NT2/D1 (cell line): Measurements from ENCODE around the gene ALDH2.

Experiments
- DNase-seq: peaks from one replicate; pipeline ENCODE4 v3.0.0-alpha.2; 2011; ENCODE audit warnings: low read depth, low spot score
- H3K27me3 ChIP-seq: 2 replicates; pipeline ENCODE4 v1.6.0; 2011; ENCODE audit warnings: mild to moderate bottlenecking; ENCODE audit not compliant: insufficient read length, insufficient read depth
- H3K36me3 ChIP-seq: 2 replicates; pipeline ENCODE4 v1.6.1; 2011; ENCODE audit warnings: mild to moderate bottlenecking, low read length, mixed read lengths; ENCODE audit not compliant: insufficient read depth, insufficient read length
- H3K4me1 ChIP-seq: 2 replicates; pipeline ENCODE4 v1.5.1; 2011; ENCODE audit not compliant: insufficient read depth, insufficient read length
- H3K4me3 ChIP-seq: 2 replicates; pipeline ENCODE4 v1.5.1; 2011; ENCODE audit warnings: low read depth; ENCODE audit not compliant: insufficient read length
- H3K9ac ChIP-seq: 2 replicates; pipeline ENCODE4 v1.6.0; 2011; ENCODE audit warnings: low read depth; ENCODE audit not compliant: insufficient read length
- H3K9me3 ChIP-seq: 2 replicates; pipeline ENCODE4 v1.5.1; 2011; ENCODE audit warnings: mild to moderate bottlenecking, low read length; ENCODE audit not compliant: insufficient read depth
- SUZ12 ChIP-seq: IDR thresholded peaks from 2 replicates; pipeline ENCODE4 v1.6.1; 2011; ENCODE audit not compliant: insufficient read length, insufficient read depth; ENCODE audit errors: extremely low read depth
- YY1 ChIP-seq: IDR thresholded peaks from 2 replicates; pipeline ENCODE4 v1.6.1; 2011; ENCODE audit not compliant: insufficient read length, insufficient read depth
- ZNF274 ChIP-seq: IDR thresholded peaks from 2 replicates; pipeline ENCODE4 v1.6.1; 2011; ENCODE audit warnings: mild to moderate bottlenecking, low read depth, low read length

ALDH2 gene

DNA sequence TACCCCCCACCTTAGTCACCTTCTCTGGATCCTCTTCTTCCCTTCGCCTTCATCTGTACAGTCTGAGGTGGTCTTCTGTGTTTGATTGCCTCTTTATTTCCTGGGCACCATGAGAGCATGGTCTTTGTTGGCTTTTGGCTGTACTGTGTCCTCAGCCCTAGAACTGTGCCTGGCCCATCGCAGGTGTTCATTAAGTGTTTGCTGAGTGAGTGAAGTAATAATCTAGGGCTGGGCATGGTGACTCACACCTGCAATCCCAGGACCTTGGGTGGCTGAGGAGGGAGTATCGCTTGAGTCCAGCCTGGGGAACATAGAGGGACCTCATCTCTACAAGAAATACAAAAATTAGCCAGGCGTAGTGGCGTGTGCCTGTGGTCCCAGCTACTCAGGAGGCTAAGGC, 13.9 kb downstream of the ALDH2 start:
- peaks cover 70% of the 10 kb centered on the region for H3K36me3 ChIP-seq
- H3K27me3 ChIP-seq, result no peaks in the 10 kb centered on the region
- H3K4me3 ChIP-seq, result no peak overlapping the region

DNA sequence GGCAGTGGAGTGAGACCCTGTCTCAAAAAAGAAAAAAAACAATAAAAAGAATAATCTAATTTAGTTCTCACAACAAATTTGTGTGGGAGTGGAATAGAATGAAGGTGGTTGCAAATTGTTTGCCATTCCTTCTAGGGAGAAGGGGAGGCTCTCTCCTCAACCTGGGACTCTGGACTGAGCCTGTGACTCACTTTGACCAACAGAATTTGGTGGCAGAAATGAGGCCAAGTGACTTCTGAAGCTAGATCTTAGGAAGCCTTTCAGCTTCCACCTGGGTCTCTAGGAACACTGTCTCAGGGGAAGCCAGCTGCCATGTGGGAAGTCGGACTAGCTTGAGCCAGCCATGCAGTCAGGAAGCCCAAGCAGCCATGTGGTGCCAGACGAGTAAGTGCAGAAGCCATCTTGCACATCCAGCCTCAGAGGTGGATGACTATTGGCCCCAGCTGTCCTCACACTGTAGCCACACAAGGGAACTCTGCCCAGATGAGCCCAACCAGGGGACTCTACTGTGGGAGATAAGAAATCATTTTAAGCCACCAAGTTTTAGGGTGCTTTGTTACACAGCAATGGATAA, 14.4 kb downstream of the ALDH2 start:
- H3K9me3 ChIP-seq, result peaks cover 3% of the 10 kb centered on the region; the same call in 1 of the 2 replicates
- no peak overlapping the region for H3K4me3 ChIP-seq
- no peak overlapping the region for H3K9ac ChIP-seq
- no peaks in the 10 kb centered on the region for H3K4me1 ChIP-seq
- H3K27me3 ChIP-seq, result no peaks in the 10 kb centered on the region
- TF ChIP-seq YY1 (no peak), ZNF274 (no peak), SUZ12 (no peak)
- no peak for DNase-seq
- peaks cover 70% of the 10 kb centered on the region for H3K36me3 ChIP-seq

More for the DNA sequence above, 13.9 kb downstream of the ALDH2 start:
- no peak overlapping the region for H3K9ac ChIP-seq
- DNase-seq, result no peak
- peaks cover 8% of the 10 kb centered on the region; the same call in 1 of the 2 replicates for H3K9me3 ChIP-seq
- H3K4me1 ChIP-seq, result peaks cover 2% of the 10 kb centered on the region
- TF ChIP-seq SUZ12 (no peak), YY1 (no peak), ZNF274 (no peak)

DNA sequence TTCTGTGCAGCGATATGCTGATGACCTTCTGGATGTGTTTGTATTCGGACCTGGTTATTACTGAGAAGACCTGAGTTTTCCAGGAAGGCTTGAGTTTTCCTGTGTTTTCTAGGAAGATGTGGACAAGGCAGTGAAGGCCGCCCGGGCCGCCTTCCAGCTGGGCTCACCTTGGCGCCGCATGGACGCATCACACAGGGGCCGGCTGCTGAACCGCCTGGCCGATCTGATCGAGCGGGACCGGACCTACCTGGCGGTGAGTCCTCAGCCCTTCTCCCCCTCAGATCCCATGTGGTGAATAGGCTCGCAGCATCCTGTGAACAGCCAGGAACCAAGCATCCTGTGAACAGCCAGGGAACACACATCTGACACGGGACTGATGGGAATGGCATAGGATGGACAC, 16.3 kb downstream of the ALDH2 start:
- Histone ChIP-seq H3K9ac (no peak overlapping the region), H3K36me3 (peaks cover 66% of the 10 kb centered on the region), H3K4me1 (no peaks in the 10 kb centered on the region), H3K4me3 (no peak overlapping the region), H3K9me3 (no peaks in the 10 kb centered on the region), H3K27me3 (no peaks in the 10 kb centered on the region)
- TF ChIP-seq YY1, result no peak
- no peak for DNase-seq

DNA sequence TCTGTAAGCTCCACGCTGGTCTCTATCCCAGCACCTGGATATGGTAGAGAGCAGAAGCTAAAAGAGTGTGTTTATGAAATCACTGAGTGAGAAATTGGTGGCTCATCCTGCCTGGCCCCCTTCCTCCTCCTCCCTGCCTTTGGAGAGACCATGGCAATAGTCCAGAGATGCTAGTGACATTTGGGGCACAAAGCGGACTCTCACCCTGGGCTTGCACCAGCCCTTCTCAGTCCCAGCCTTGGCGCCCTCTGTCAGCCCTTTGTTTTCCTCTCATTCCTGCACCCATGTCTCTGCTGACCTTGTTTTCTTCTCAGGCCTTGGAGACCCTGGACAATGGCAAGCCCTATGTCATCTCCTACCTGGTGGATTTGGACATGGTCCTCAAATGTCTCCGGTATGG, 18.2 kb downstream of the ALDH2 start:
- Histone ChIP-seq H3K9me3 (no peaks in the 10 kb centered on the region), H3K4me1 (no peaks in the 10 kb centered on the region), H3K9ac (no peak overlapping the region), H3K36me3 (peaks cover 73% of the 10 kb centered on the region), H3K4me3 (no peak overlapping the region), H3K27me3 (no peaks in the 10 kb centered on the region)
- DNase-seq, result no peak
- TF ChIP-seq ZNF274 (no peak), SUZ12 (no peak)

DNA sequence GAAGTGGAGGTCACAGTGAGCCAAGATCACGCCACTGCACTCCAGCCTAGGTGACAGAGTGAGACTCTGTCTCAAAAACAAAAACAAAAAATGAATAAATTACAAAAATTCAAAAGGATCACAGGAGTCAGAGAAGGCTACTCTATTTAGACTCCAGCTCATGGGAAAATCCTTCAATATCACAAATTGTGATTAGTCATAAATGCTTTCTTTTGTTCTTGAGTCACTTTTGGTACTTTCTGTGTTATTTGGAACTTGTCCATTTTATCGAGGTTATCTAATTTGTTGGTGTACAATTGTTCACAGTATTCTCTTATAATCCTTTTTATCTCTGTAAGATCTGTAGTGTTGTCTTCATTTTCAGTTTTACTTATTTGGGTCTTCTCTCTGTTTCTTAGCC, 18.9 kb downstream of the ALDH2 start:
- no peaks in the 10 kb centered on the region for H3K9me3 ChIP-seq
- no peak overlapping the region for H3K9ac ChIP-seq
- DNase-seq, result no peak
- H3K27me3 ChIP-seq, result no peaks in the 10 kb centered on the region
- no peak overlapping the region for H3K4me3 ChIP-seq
- peaks cover 76% of the 10 kb centered on the region for H3K36me3 ChIP-seq
- H3K4me1 ChIP-seq, result no peaks in the 10 kb centered on the region
- TF ChIP-seq SUZ12 (no peak), ZNF274 (no peak), YY1 (no peak)

DNA sequence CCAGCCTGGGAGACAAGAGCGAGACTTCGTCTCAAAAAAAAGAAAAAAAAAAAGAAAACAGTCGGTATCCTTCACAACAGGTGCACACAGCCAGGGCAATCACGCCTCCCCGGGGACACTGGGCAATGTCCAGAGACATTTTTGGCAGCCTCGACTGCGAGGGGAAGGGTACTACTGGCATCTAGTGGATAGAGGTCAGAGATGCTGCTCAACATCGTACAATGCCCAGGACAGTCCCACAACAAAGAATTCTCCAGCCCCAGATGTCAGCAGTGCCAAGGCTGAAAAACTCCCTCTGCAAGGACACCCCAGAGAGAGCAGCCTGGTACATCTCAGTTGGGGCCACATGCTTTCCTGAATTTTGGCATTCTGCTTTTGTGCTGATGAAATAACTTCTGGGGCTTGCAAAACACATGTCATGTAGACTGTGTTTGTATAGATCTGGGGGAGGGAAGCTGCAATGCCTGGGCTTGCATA, 21.5 kb downstream of the ALDH2 start:
- Histone ChIP-seq H3K4me3 (no peak overlapping the region), H3K4me1 (no peaks in the 10 kb centered on the region), H3K27me3 (no peaks in the 10 kb centered on the region), H3K36me3 (peaks cover 82% of the 10 kb centered on the region), H3K9me3 (no peaks in the 10 kb centered on the region), H3K9ac (no peak overlapping the region)
- DNase-seq, result no peak
- TF ChIP-seq SUZ12, result no peak
- no peak for TF ChIP-seq YY1
- TF ChIP-seq ZNF274, result no peak

DNA sequence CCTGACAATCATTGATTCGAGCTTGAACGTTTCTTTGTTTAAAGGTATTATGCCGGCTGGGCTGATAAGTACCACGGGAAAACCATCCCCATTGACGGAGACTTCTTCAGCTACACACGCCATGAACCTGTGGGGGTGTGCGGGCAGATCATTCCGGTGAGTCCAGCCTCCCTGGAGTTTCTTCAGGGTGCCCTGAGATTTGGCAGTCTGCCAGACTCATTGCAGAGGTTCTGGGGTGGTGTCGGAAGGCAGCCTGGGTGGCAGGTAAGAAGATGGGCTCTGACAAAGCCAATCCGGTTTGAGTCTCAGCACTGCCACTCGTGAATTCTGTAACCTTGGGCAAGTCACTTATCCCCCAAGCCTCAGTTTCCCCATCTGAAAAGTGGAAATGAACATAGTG, 23.0 kb downstream of the ALDH2 start:
- TF ChIP-seq SUZ12, result no peak
- TF ChIP-seq YY1, result no peak
- Histone ChIP-seq H3K9me3 (no peaks in the 10 kb centered on the region), H3K4me1 (no peaks in the 10 kb centered on the region), H3K27me3 (no peaks in the 10 kb centered on the region), H3K36me3 (peaks cover 77% of the 10 kb centered on the region), H3K9ac (no peak overlapping the region), H3K4me3 (no peak overlapping the region)
- DNase-seq, result no peak

DNA sequence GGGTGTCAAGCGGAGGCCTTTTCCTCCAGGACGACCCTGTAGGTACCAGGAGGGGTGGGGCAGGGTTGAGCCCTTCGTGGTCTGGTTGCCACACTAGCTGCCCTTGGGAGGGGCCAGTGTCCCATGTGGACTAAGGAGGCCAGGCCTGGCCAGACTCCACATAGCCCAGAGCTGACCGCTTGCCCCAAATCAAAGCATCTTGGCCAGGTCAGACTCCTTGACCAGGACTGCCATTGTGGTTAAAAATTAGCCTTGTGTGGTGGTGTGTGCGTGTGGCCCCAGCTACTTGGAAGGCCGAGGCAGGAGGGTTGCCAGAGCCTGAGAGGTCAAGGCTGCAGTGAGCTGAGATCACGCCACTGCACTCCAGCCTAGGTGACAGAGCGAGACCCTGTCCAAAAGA, 24.8 kb downstream of the ALDH2 start:
- Histone ChIP-seq H3K4me3 (no peak overlapping the region), H3K36me3 (peaks cover 74% of the 10 kb centered on the region), H3K27me3 (no peaks in the 10 kb centered on the region), H3K9ac (no peak overlapping the region), H3K9me3 (no peaks in the 10 kb centered on the region), H3K4me1 (no peaks in the 10 kb centered on the region)
- no peak for DNase-seq
- no peak for TF ChIP-seq ZNF274
- no peak for TF ChIP-seq YY1
